A673 (cell line): Measurements from ENCODE around the gene NUDT3. TPM values are rescaled to one million over a fixed set of nuclear protein-coding genes. Genes with fewer than 3 reads are reported as not detected.
"Not testable (repeated sequence)": the region's sequence is repeated elsewhere in the genome, so short reads cannot be mapped to it uniquely, and the experiment has no call there.

Source experiments
- BruUV-seq: library from RNA; stranded (reverse); fragments of 400-500 nt; replicated peaks from 2 replicates; lab custom pipeline; 2021; lab: Mats Ljungman, UMichigan
- CTCF ChIA-PET: fragments of 300-600 bp; sonication (Branson Sonifier 250); formaldehyde crosslinking; loops from one replicate; lab custom pipeline; 2022; ENCODE audit warnings: antibody characterized with exemption; lab: Charles Lee
- POLR2A ChIA-PET: fragments of 300-600 bp; sonication (Branson Sonifier 250); formaldehyde crosslinking; loops from one replicate; lab custom pipeline; 2022; ENCODE audit warnings: antibody characterized with exemption; ENCODE audit not compliant: low non-redundant PET; lab: Charles Lee
- DNase-seq: peaks from one replicate; pipeline ENCODE4 v3.0.0-alpha.2; 2015; ENCODE audit warnings: low spot score
- H3K27ac ChIP-seq: fragments of 200-600 bp; sonication (generic); 2 replicates; pipeline ENCODE4 v1.5.1; 2016; ENCODE audit warnings: mixed run types, low read depth, mild to moderate bottlenecking, mixed read lengths, antibody characterized with exemption, low read length; ENCODE audit not compliant: poor library complexity, severe bottlenecking
- H3K27me3 ChIP-seq: fragments of 200-600 bp; sonication (generic); replicated peaks from 2 replicates; pipeline ENCODE4 v1.6.1; 2017; ENCODE audit warnings: mixed run types, low read depth, mild to moderate bottlenecking, mixed read lengths, antibody characterized with exemption, low read length; ENCODE audit not compliant: insufficient read depth, poor library complexity
- H3K36me3 ChIP-seq: fragments of 200-600 bp; sonication (generic); 2 replicates; pipeline ENCODE4 v1.6.1; 2016; ENCODE audit warnings: mixed run types, mild to moderate bottlenecking, mixed read lengths, antibody characterized with exemption, low read length; ENCODE audit not compliant: insufficient read depth, poor library complexity, severe bottlenecking
- H3K4me1 ChIP-seq: fragments of 200-600 bp; sonication (generic); 2 replicates; pipeline ENCODE4 v1.6.1; 2017; ENCODE audit warnings: mixed run types, mild to moderate bottlenecking, mixed read lengths, antibody characterized with exemption, low read length; ENCODE audit not compliant: insufficient read depth, poor library complexity, severe bottlenecking
- H3K4me3 ChIP-seq: fragments of 200-600 bp; sonication (generic); 2 replicates; pipeline ENCODE4 v1.5.1; 2016; ENCODE audit warnings: low read depth, mixed run types, mild to moderate bottlenecking, mixed read lengths, low read length; ENCODE audit not compliant: poor library complexity, severe bottlenecking
- H3K9me3 ChIP-seq: fragments of 200-600 bp; sonication (generic); 2 replicates; pipeline ENCODE4 v1.6.1; 2016; ENCODE audit warnings: mixed run types, low read depth, mild to moderate bottlenecking, mixed read lengths, antibody characterized with exemption, low read length; ENCODE audit not compliant: poor library complexity, severe bottlenecking
- EZH2 ChIP-seq: fragments of 200-600 bp; sonication (generic); IDR thresholded peaks from 2 replicates; pipeline ENCODE4 v1.6.1; 2017; ENCODE audit warnings: borderline replicate concordance, low read depth, mild to moderate bottlenecking, mixed read lengths, antibody characterized with exemption, low read length; ENCODE audit not compliant: poor library complexity, severe bottlenecking
- intact Hi-C: fragments of 100-400 bp; cut with micrococcal nuclease; formaldehyde crosslinking; loops from one replicate; pipeline ENCODE4 v1.10.0; 2022; ENCODE audit not compliant: unreplicated experiment
- total RNA-seq: library from RNA; stranded (reverse); gene quantifications from 2 replicates; pipeline ENCODE4 v1.2.3, GENCODE V29; 2021
- TF ChIP-seq, protein P1 (sequence below): fragments of 300-800, 200-600 bp; sonication (generic); conservative IDR thresholded peaks from 2 replicates; pipeline ENCODE4 v1.5.1; 2017; ENCODE audit warnings: low read depth, mild to moderate bottlenecking, antibody characterized with exemption, low read length, moderate library complexity, mixed read lengths

Gene NUDT3
- total RNA-seq, 1 experiment from 2014 or later, result 34.1 TPM

GRCh38 chr6:34324738-34325444 lies 67.6 kb downstream of the NUDT3 start:
- no peaks in the 10 kb centered on the region for H3K4me1 ChIP-seq
- TF ChIP-seq EZH2, result no peak
- TF ChIP-seq, protein P1, sequence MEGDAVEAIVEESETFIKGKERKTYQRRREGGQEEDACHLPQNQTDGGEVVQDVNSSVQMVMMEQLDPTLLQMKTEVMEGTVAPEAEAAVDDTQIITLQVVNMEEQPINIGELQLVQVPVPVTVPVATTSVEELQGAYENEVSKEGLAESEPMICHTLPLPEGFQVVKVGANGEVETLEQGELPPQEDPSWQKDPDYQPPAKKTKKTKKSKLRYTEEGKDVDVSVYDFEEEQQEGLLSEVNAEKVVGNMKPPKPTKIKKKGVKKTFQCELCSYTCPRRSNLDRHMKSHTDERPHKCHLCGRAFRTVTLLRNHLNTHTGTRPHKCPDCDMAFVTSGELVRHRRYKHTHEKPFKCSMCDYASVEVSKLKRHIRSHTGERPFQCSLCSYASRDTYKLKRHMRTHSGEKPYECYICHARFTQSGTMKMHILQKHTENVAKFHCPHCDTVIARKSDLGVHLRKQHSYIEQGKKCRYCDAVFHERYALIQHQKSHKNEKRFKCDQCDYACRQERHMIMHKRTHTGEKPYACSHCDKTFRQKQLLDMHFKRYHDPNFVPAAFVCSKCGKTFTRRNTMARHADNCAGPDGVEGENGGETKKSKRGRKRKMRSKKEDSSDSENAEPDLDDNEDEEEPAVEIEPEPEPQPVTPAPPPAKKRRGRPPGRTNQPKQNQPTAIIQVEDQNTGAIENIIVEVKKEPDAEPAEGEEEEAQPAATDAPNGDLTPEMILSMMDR, result no peak
- H3K4me3 ChIP-seq, result no peak overlapping the region
- intact Hi-C loops, result no loop called here
- ChIA-PET POLR2A (no interaction called here), CTCF (no interaction called here)
- H3K9me3 ChIP-seq, result no peaks in the 10 kb centered on the region
- BruUV-seq, result no TSS peak
- no peak for DNase-seq
- no peaks in the 10 kb centered on the region for H3K27me3 ChIP-seq
- no peak overlapping the region for H3K27ac ChIP-seq
- no peaks in the 10 kb centered on the region for H3K36me3 ChIP-seq

DNA sequence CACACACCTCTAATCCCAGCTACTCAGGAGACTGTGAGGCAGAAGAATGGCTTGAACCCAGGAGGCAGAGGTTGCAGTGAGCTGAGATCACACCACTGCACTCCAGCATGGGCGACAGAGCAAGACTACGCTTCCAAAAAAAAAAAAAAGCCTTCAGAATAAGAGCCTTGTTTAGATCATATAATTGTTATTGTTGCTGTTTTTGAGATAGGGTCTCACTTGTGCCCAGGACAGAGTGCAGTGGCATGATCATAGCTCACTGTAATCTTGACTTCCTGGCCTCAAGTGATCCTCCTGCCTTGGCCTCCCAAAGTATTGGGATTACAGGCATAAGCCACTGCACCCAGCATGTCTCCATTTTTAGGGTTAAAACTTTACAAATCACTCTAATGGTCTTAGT lies 68.2 kb downstream of the NUDT3 start:
- H3K36me3 ChIP-seq, H3K4me3 ChIP-seq, BruUV-seq, intact Hi-C loops, POLR2A ChIA-PET, H3K9me3 ChIP-seq, H3K27ac ChIP-seq, H3K4me1 ChIP-seq, DNase-seq, CTCF ChIA-PET, H3K27me3 ChIP-seq: not testable (repeated sequence)

GRCh38 chr6:34323300-34323699 lies 69.2 kb downstream of the NUDT3 start:
- H3K9me3 ChIP-seq, result no peaks in the 10 kb centered on the region
- ChIA-PET CTCF (no interaction called here), POLR2A (no interaction called here)

More at GRCh38 chr6:34323300-34323699, 69.2 kb downstream of the NUDT3 start:
- no peaks in the 10 kb centered on the region for H3K27me3 ChIP-seq
- H3K4me3 ChIP-seq, result no peak overlapping the region
- intact Hi-C loops, result no loop called here
- DNase-seq, result no peak
- H3K36me3 ChIP-seq, result no peaks in the 10 kb centered on the region
- no peak overlapping the region for H3K27ac ChIP-seq
- no peaks in the 10 kb centered on the region for H3K4me1 ChIP-seq
- TF ChIP-seq, protein P1, result no peak
- TF ChIP-seq EZH2, result no peak
- no TSS peak for BruUV-seq
